ENCODE results near the gene CPVL. TPM values are rescaled to one million over a fixed set of nuclear protein-coding genes. Genes with fewer than 3 reads are reported as not detected.

Gene CPVL
- total and polyA plus RNA-seq, 2 of the 4 experiments (the other 2 are of a cell fraction): not detected

DNA sequence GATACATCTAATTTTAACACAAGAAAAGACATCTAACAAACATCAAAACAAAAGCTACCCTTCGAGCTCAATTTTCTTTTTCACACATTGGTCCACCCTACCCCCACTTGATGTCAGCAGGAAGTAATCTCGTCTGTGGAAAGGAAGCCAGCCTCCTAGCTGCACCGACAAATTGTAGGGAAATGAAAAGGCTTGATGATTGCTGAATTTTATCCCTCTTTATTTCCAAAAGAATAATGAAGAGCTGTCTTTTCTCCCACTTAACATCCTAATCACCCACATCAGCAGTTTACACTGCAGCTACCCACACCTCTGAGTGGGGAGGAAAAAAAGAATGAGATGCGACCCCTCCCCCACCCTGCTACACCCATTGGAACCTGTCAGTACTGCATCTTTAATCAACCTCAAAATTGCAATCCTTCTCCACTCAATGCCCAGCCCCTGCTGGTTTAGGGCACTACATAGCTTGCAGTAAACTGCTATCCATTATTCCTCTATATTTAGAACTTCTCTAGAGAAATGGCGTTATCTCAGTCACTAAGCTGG is 10.6 kb upstream of the CPVL start:
- DNase-seq (no peak), ATAC-seq (ENCODE audit: low read depth) (no peak)
- Histone ChIP-seq H3K27me3 (ENCODE audit: control insufficient read depth, insufficient read depth, low read length) (no peaks in the 10 kb centered on the region), H2AFZ (replicated peaks; ENCODE audit: low read length, poor library complexity) (no peak overlapping the region), H3K4me2 (ENCODE audit: low read depth, low read length) (no peak overlapping the region), H2BK5ac (ENCODE audit: low read depth, low read length, poor library complexity, severe bottlenecking) (no peak overlapping the region), H2BK20ac (ENCODE audit: low read depth, low read length) (no peak overlapping the region), H2AK9ac (replicated peaks; ENCODE audit: low read depth, low read length, poor library complexity) (no peak overlapping the region), H3K4ac (ENCODE audit: low read depth, low read length) (no peak overlapping the region), H3K23ac (ENCODE audit: low read depth, low read length) (no peak overlapping the region), H3K36me3 (ENCODE audit: control insufficient read depth, insufficient read depth, low read length) (no peaks in the 10 kb centered on the region), H3K4me1 (ENCODE audit: control insufficient read depth, insufficient read depth, low read length) (no peaks in the 10 kb centered on the region), H3K27ac (ENCODE audit: insufficient read depth, low read length) (no peak overlapping the region), H4K8ac (ENCODE audit: low read depth in 2 of 2, low read length in 2 of 2) (no peak overlapping the region), H4K20me1 (ENCODE audit: insufficient read depth, low read length) (no peaks in the 10 kb centered on the region), H2BK120ac (ENCODE audit: low read depth, low read length) (no peak overlapping the region), H3K56ac (ENCODE audit: extremely low read depth, insufficient read depth, low read length) (no peak overlapping the region), H3K14ac (replicated peaks; ENCODE audit: low read depth, low read length) (no peak overlapping the region), H4K91ac (ENCODE audit: insufficient read depth, low read depth, low read length) (no peak overlapping the region), H2BK15ac (ENCODE audit: low read depth, low read length) (no peak overlapping the region), H3K18ac (ENCODE audit: low read depth, low read length) (no peak overlapping the region), H3K9ac (ENCODE audit: low read depth, low read length) (no peak overlapping the region), H2AK5ac (ENCODE audit: low read depth, low read length) (no peak overlapping the region), H3K9me1 (ENCODE audit: insufficient read depth, low read length) (no peaks in the 10 kb centered on the region), H3K9me3 (ENCODE audit: control insufficient read depth, insufficient read depth, low read length) (no peaks in the 10 kb centered on the region), H3K79me1 (ENCODE audit: low read depth in 1 of 2, low read length in 2 of 2) (no peaks in the 10 kb centered on the region), H3K4me3 (ENCODE audit: insufficient read depth, low read depth, low read length) (no peak overlapping the region), H4K5ac (ENCODE audit: low read depth, low read length) (no peak overlapping the region)
- no TSS peak for BruUV-seq (replicated peaks)
- TF ChIP-seq POLR2A (IDR thresholded peaks at IDR 0.05; ENCODE audit: low read depth, low read length) (no peak), RAD21 (IDR thresholded peaks at IDR 0.05; ENCODE audit: low read length) (no peak), CHD1 (IDR thresholded peaks at IDR 0.05; ENCODE audit: low read depth, low read length) (no peak), NFE2L2 (IDR thresholded peaks at IDR 0.05; ENCODE audit: low read depth, low read length) (no peak), CEBPB (IDR thresholded peaks at IDR 0.05; ENCODE audit: low read depth, low read length) (no peak), FOS (IDR thresholded peaks at IDR 0.05; ENCODE audit: low read depth, low read length) (no peak), RFX5 (IDR thresholded peaks at IDR 0.05; ENCODE audit: low read depth, low read length) (no peak), MAFK (IDR thresholded peaks at IDR 0.05; ENCODE audit: low read depth, low read length) (no peak), RCOR1 (IDR thresholded peaks at IDR 0.05; ENCODE audit: insufficient replicate concordance, low read length) (no peak), SMC3 (IDR thresholded peaks at IDR 0.05; ENCODE audit: low read depth, low read length) (no peak), MAZ (IDR thresholded peaks at IDR 0.05; ENCODE audit: borderline replicate concordance, low read depth, low read length) (no peak), MXI1 (IDR thresholded peaks at IDR 0.05; ENCODE audit: borderline replicate concordance, low read depth, low read length) (no peak), BHLHE40 (IDR thresholded peaks at IDR 0.05; ENCODE audit: low read depth, low read length) (no peak)
- TF ChIP-seq, protein P1, sequence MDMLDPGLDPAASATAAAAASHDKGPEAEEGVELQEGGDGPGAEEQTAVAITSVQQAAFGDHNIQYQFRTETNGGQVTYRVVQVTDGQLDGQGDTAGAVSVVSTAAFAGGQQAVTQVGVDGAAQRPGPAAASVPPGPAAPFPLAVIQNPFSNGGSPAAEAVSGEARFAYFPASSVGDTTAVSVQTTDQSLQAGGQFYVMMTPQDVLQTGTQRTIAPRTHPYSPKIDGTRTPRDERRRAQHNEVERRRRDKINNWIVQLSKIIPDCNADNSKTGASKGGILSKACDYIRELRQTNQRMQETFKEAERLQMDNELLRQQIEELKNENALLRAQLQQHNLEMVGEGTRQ (IDR thresholded peaks at IDR 0.05; ENCODE audit: low read depth, low read length): no peak
- TF ChIP-seq, protein P2, sequence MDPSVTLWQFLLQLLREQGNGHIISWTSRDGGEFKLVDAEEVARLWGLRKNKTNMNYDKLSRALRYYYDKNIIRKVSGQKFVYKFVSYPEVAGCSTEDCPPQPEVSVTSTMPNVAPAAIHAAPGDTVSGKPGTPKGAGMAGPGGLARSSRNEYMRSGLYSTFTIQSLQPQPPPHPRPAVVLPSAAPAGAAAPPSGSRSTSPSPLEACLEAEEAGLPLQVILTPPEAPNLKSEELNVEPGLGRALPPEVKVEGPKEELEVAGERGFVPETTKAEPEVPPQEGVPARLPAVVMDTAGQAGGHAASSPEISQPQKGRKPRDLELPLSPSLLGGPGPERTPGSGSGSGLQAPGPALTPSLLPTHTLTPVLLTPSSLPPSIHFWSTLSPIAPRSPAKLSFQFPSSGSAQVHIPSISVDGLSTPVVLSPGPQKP (IDR thresholded peaks at IDR 0.05; ENCODE audit: borderline replicate concordance, low read depth, low read length): no peak
- TF ChIP-seq, protein P3, sequence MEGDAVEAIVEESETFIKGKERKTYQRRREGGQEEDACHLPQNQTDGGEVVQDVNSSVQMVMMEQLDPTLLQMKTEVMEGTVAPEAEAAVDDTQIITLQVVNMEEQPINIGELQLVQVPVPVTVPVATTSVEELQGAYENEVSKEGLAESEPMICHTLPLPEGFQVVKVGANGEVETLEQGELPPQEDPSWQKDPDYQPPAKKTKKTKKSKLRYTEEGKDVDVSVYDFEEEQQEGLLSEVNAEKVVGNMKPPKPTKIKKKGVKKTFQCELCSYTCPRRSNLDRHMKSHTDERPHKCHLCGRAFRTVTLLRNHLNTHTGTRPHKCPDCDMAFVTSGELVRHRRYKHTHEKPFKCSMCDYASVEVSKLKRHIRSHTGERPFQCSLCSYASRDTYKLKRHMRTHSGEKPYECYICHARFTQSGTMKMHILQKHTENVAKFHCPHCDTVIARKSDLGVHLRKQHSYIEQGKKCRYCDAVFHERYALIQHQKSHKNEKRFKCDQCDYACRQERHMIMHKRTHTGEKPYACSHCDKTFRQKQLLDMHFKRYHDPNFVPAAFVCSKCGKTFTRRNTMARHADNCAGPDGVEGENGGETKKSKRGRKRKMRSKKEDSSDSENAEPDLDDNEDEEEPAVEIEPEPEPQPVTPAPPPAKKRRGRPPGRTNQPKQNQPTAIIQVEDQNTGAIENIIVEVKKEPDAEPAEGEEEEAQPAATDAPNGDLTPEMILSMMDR (conservative IDR thresholded peaks at IDR 0.05; ENCODE audit: low read depth, low read length): no peak
- dilution Hi-C loops (cut with HindIII; ENCODE audit: low sequenced_read_pairs, unreplicated experiment): no loop called here
- in situ Hi-C loops (cut with MboI; ENCODE audit: low sequenced_read_pairs): no loop called here
- CTCF ChIA-PET: interaction anchor here (1.0 to 1.1 kb wide), 2 partner anchors 10 to 14 kb away, joined by 3 read pairs; no protein-coding TSS in a partner anchor
- WGBS, 2 experiments (ENCODE audit: extremely low coverage in 2 of 2, insufficient read length in 1 of 2): no CpG with 5 or more reads among the region's 5 CpGs
- intact Hi-C loops (cut with micrococcal nuclease): no loop called here
- POLR2A ChIA-PET (ENCODE audit: unreplicated experiment): no interaction called here

All from IMR-90 (cell line).